Gastrocnemius medialis (tissue), 4 donors: ENCODE data around the gene FBXL17. TPM values are rescaled to one million over a fixed set of nuclear protein-coding genes. Genes with fewer than 3 reads are reported as not detected.
"Not testable (repeated sequence)": the region's sequence is repeated elsewhere in the genome, so short reads cannot be mapped to it uniquely, and the experiment has no call there.

Experiments used
- ATAC-seq, 2 donors: fragments of 150-250 bp; one replicate each; pipeline ENCODE4 v1.9.1; 2016
- DNase-seq, 2 donors: peaks; one replicate each; pipeline ENCODE4 v3.0.0-alpha.2; 2019
- H3K27ac ChIP-seq, 4 donors: fragments of 200-600 bp; sonication (generic); 1 replicate in 1 of 4; 2 replicates in 3 of 4; pipeline ENCODE4 v1.5.1; 2016 to 2018; ENCODE audit warnings: mild to moderate bottlenecking in 2 of 4, moderate library complexity in 1 of 4
- H3K27me3 ChIP-seq, 3 donors: fragments of 200-600 bp; sonication (generic) in 2 of 3; 1 replicate in 1 of 3; 2 replicates in 2 of 3; pipeline versions ENCODE4 v1.5.1 to v1.6.0; 2016 to 2019; ENCODE audit warnings: mild to moderate bottlenecking in 1 of 3, moderate library complexity in 1 of 3
- H3K36me3 ChIP-seq, 2 donors: fragments of 200-600 bp; sonication (generic) in 1 of 2; one replicate each; pipeline ENCODE4 v1.5.1; 2017 to 2018
- H3K4me1 ChIP-seq, 2 donors: fragments of 200-600 bp; sonication (generic) in 1 of 2; one replicate each; pipeline ENCODE4 v1.5.1; 2016 to 2017; ENCODE audit warnings: mild to moderate bottlenecking in 2 of 2
- H3K4me3 ChIP-seq, 4 donors: fragments of 200-600 bp; sonication (generic) in 3 of 4; 1 replicate in 1 of 4; 2 replicates in 3 of 4; pipeline ENCODE4 v1.5.1; 2016 to 2019; ENCODE audit warnings: mild to moderate bottlenecking in 2 of 4
- H3K9me3 ChIP-seq, 3 donors: fragments of 200-600 bp; sonication (generic) in 2 of 3; 1 replicate in 1 of 3; 2 replicates in 2 of 3; pipeline ENCODE4 v1.5.1; 2016 to 2019
- POLR2A ChIP-seq, 2 donors: fragments of 450-650 bp; IDR thresholded peaks; one replicate each; pipeline ENCODE4 v1.6.1; 2017; ENCODE audit warnings: antibody characterized with exemption in 2 of 2, mild to moderate bottlenecking in 2 of 2, moderate library complexity in 2 of 2
- in situ Hi-C, 4 donors: fragments of 200-750 bp; cut with MboI; loops; one replicate each; pipeline versions ENCODE4 v1.15.0 to v1.8.0; 2017; ENCODE audit warnings: low sequenced_read_pairs in 4 of 4
- intact Hi-C: fragments of 100-400 bp; cut with DNase I; formaldehyde crosslinking; loops from one replicate; pipeline ENCODE4 v1.15.1; 2023; ENCODE audit warnings: low total_unique reads
- total RNA-seq, 4 donors: library from RNA; depleted of rRNA; stranded (reverse); fragments of >200 nt; gene quantifications; one replicate each; pipeline versions ENCODE4 v1.1.0 to v1.2.3, GENCODE V29; 2016
- TF ChIP-seq, protein P1 (sequence below), 5 experiments: fragments of 450-650 bp in 3 of 5; fragments of 200-600 bp in 2 of 5; sonication (generic) in 2 of 5; IDR thresholded peaks in 4 of 5; conservative IDR thresholded peaks in 1 of 5; 1 replicate in 4 of 5; 2 replicates in 1 of 5; pipeline ENCODE4 v1.5.1; 2016 to 2019; ENCODE audit warnings: antibody characterized with exemption in 5 of 5, mild to moderate bottlenecking in 3 of 5, moderate library complexity in 3 of 5

The FBXL17 gene
- total RNA-seq, 4 donors from 2014 or later: 23.3 to 33.4 (median 26.9) TPM

DNA sequence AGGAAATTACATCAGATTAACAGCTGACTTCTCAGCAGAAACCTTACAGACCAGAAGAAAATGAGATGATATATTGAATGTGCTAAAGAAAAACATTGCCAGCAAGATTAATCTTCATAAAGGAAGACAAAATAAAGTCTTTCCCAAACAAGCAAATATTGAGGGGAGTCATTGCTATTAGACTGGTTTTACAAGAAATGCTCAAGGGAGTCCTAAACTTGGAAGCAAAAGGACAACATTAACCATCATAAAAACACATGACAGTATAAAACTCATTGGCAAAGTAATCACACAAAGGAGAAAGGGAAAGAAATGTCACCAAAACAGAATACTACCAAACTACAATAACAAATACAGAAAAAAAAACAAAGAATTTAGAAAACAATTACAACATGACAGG, 101.7 kb downstream of the FBXL17 start:
- in situ Hi-C loops: no loop called here
- no peak for DNase-seq

DNA sequence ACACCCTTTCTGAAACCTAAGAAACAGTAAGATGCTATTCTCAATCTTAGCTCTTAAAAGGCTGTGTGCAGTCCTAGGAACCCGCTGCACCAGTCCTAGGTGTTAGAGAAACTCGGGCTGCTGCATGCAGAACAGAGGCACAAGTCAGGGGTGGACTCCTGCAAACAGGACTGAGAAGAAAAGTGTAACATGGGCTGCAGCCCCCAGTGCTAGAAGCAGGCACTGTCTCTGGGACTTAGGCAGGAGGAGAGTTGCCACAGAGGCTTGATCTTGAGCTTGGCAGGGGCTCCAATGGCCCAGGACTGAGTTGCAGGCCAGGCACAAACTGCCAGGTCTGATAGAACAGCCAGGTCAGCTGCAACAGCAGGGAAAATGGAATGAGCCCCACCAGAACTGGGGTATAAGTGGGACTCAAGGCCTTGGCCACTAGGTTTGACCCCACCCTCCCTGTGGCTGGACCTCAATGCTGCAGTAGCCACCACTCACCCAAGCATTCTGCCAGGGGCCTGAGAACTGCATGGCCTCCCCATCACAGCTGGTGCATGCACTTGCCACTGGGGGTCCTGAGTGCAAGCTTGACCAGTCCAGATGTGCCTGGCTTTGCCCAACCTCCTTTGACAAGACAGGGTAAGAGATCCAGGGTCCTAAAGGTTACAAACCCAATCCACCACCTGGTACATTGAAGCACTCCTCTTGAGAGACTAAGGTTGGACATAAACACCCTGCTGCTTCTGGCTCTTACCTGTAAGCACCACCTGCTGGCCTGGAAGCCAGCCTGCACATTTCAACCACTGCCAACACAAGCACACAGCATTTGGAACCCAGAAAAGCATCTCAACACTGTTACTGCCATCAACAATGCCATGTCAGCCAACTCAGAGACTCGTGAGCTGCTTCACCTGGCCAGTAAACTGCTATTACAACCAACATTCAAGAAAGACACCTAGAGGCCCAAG, 103.3 kb downstream of the FBXL17 start:
- Histone ChIP-seq H3K27me3 (no peaks in the 10 kb centered on the region), H3K36me3 (no peaks in the 10 kb centered on the region), H3K4me1 (peaks cover 16 to 22% of the 10 kb centered on the region in 2 donors), H3K9me3 (no peaks in the 10 kb centered on the region), H3K27ac (no peak overlapping the region), H3K4me3 (no peak overlapping the region)
- DNase-seq (no peak), ATAC-seq (no peak)
- in situ Hi-C loops (no loop called here), intact Hi-C loops (no loop called here)
- TF ChIP-seq POLR2A (IDR thresholded peaks at IDR 0.05): no peak
- TF ChIP-seq, protein P1, sequence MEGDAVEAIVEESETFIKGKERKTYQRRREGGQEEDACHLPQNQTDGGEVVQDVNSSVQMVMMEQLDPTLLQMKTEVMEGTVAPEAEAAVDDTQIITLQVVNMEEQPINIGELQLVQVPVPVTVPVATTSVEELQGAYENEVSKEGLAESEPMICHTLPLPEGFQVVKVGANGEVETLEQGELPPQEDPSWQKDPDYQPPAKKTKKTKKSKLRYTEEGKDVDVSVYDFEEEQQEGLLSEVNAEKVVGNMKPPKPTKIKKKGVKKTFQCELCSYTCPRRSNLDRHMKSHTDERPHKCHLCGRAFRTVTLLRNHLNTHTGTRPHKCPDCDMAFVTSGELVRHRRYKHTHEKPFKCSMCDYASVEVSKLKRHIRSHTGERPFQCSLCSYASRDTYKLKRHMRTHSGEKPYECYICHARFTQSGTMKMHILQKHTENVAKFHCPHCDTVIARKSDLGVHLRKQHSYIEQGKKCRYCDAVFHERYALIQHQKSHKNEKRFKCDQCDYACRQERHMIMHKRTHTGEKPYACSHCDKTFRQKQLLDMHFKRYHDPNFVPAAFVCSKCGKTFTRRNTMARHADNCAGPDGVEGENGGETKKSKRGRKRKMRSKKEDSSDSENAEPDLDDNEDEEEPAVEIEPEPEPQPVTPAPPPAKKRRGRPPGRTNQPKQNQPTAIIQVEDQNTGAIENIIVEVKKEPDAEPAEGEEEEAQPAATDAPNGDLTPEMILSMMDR (IDR thresholded peaks at IDR 0.05 in 4 of 5, conservative IDR thresholded peaks at IDR 0.05 in 1 of 5): no peak

More for the DNA sequence above, 101.7 kb downstream of the FBXL17 start:
- H3K4me1 ChIP-seq: peaks cover 16 to 22% of the 10 kb centered on the region in 2 donors
- no peak for ATAC-seq
- H3K4me3 ChIP-seq: no peak overlapping the region
- H3K27ac ChIP-seq: no peak overlapping the region
- intact Hi-C loops: no loop called here
- H3K36me3 ChIP-seq: no peaks in the 10 kb centered on the region
- no peaks in the 10 kb centered on the region for H3K27me3 ChIP-seq
- no peaks in the 10 kb centered on the region for H3K9me3 ChIP-seq
- TF ChIP-seq, protein P1 (IDR thresholded peaks at IDR 0.05 in 4 of 5, conservative IDR thresholded peaks at IDR 0.05 in 1 of 5): no peak
- TF ChIP-seq POLR2A (IDR thresholded peaks at IDR 0.05): no peak

DNA sequence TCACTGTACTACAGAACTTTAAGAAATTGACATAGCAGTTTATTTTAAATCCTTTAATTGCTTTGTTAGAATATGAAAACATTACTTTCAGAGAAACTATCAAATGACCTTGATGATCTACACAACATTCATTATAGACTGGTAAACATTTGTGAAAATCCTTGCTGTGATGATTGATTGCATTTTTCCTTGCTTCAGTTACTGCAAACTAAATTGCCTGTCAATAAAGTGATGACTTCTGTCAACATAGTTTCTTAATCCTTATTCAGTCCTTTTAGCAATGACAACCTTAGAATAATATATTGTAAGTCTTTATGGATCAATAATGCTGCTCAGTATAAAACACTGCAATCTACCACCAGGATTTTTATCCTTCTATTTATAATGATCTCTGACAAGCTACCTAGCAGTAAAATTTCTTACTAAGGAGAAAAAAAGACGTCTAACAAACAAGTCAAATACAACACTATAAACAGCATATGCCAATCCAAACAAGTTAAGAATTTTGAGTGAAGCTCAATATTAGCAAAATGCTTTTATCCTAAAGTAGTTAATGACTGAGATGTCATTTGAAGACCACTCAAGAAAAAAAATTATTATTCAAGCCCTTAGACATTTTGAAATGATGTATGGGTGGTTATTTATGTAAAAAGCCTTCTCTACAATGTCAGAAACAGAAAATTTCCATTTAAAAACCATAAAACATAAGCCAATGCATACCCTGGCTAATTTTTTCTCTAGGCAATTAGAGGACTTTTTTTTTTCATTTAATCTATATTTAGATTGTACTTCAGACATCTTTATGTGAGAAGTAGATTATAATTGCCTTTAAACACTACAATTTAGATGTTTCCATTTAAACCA, 105.5 kb downstream of the FBXL17 start:
- H3K4me1 ChIP-seq: peaks cover 16 to 20% of the 10 kb centered on the region in 2 donors
- intact Hi-C loops: no loop called here
- H3K4me3 ChIP-seq: no peak overlapping the region
- no peaks in the 10 kb centered on the region for H3K27me3 ChIP-seq
- ATAC-seq (no peak), DNase-seq (no peak)
- no peaks in the 10 kb centered on the region for H3K36me3 ChIP-seq
- TF ChIP-seq, protein P1 (IDR thresholded peaks at IDR 0.05 in 4 of 5, conservative IDR thresholded peaks at IDR 0.05 in 1 of 5): no peak
- no peak for TF ChIP-seq POLR2A (IDR thresholded peaks at IDR 0.05)
- H3K27ac ChIP-seq: no peak overlapping the region
- H3K9me3 ChIP-seq: no peaks in the 10 kb centered on the region
- in situ Hi-C loops: no loop called here

DNA sequence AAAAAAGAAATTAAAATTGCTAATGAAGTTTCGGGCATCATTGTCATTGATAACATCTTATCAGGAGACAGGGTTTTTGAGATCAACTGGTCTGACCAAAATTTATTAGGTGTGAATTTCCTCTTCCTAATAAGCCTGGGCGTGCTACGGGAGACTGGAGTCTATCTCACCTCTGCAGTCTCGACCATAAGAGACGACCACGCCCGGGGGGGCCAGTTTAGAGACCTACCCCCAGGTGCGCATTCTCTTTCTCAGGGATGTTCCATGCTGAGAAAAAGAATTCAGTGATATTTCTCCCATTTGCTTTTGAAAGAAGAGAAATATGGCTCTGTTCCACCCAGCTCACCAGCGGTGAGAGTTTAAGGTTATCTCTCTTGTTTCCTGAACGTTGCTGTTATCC, 107.8 kb downstream of the FBXL17 start:
- H3K27ac ChIP-seq, ATAC-seq, H3K9me3 ChIP-seq, H3K4me3 ChIP-seq, DNase-seq, H3K27me3 ChIP-seq, intact Hi-C loops, H3K36me3 ChIP-seq, in situ Hi-C loops: not testable (repeated sequence)
- peaks cover 5 to 11% of the 10 kb centered on the region in 2 donors for H3K4me1 ChIP-seq

DNA sequence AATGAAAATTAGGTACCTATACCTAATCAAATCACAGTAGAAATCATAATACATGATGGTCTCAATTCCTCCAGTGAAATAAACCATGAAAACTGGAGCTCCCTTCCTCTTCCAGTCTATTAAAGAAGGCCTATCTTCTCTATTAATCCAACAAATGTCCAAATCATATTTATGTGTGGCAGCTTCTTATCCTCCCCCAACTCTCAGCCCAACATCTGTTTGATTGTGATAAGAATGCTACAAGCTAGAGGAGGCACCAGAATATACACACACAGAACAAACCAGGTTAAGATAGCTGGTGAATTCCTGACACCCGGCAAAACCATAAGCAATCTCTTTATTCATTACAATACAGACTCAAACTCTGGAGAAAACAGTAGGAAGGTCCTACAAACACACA, 110.8 kb downstream of the FBXL17 start:
- H3K36me3 ChIP-seq: no peaks in the 10 kb centered on the region
- H3K9me3 ChIP-seq: no peaks in the 10 kb centered on the region
- TF ChIP-seq, protein P1 (IDR thresholded peaks at IDR 0.05 in 4 of 5, conservative IDR thresholded peaks at IDR 0.05 in 1 of 5): no peak
- no peak for TF ChIP-seq POLR2A (IDR thresholded peaks at IDR 0.05)
- in situ Hi-C loops (no loop called here), intact Hi-C loops (no loop called here)
- no peak overlapping the region for H3K4me3 ChIP-seq
- DNase-seq (no peak), ATAC-seq (no peak)
- H3K27ac ChIP-seq: no peak overlapping the region
- no peaks in the 10 kb centered on the region for H3K4me1 ChIP-seq
- H3K27me3 ChIP-seq: no peaks in the 10 kb centered on the region
